ENCODE measurements around the gene CCDC57. TPM values are rescaled to one million over a fixed set of nuclear protein-coding genes. Genes with fewer than 3 reads are reported as not detected.

Gene CCDC57
- total RNA-seq, 2 experiments from 2014 or later, result 56.6 to 64.2 TPM

DNA sequence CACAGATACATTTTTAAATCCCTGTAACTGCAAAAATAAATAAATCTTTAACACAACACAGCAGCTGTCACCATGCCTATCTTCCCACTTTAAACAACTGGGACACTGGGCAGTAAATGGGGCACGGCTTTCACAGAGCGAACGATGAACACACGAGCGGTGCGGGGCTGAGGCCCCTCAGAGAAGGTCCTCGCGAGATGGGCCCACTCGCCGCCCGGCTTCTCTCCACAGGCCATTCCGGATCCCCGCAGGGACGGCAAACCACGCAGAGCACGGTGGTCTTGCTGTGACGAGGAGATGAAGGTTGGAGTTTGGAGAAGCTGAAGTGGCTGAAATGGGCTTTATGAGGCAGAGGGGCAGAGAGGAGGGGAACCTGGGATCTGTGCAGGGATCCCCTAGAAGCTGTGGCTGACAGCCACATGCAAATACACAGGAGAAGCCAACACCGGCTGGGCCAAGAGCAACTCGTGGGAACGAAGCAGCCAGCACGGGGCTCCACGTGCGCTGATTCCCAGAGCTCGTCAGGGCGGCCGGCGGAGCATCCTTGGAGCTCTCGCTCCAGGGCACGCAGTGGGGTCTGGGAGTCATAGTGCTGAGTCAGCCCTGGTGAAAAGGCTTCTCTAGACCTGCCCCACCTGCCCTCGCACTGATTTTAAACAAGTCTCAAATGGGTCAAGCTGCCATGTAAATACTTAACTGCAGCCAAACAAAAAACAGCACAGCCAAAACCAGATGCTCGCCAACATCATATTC is 31.7 kb downstream of the CCDC57 start:
- ATAC-seq (no peak), DNase-seq (no peak)
- no peak for TF ChIP-seq CTCF (IDR thresholded peaks at IDR 0.05)
- ChIA-PET POLR2A (interaction anchor here (0.8 kb wide), 1 partner anchor 10 kb away, joined by 3 read pairs; no protein-coding TSS in a partner anchor), CTCF (no interaction called here)
- H3K4me1 Mint-ChIP-seq (ENCODE audit: low read depth), result no peaks in the 10 kb centered on the region
- H3K27me3 Mint-ChIP-seq, result no peaks in the 10 kb centered on the region
- H3K4me3 Mint-ChIP-seq, result no peak overlapping the region
- H3K36me3 Mint-ChIP-seq (ENCODE audit: low read depth), result peaks cover 7% of the 10 kb centered on the region
- H3K27ac Mint-ChIP-seq, result no peak overlapping the region
- intact Hi-C loops (cut with micrococcal nuclease), result no loop called here
- no peaks in the 10 kb centered on the region for H3K9me3 Mint-ChIP-seq

GRCh38 chr17:82179946-82180475 is 32.6 kb downstream of the CCDC57 start:
- no peaks in the 10 kb centered on the region for H3K4me1 Mint-ChIP-seq (ENCODE audit: low read depth)
- no peaks in the 10 kb centered on the region for H3K9me3 Mint-ChIP-seq
- no peak for TF ChIP-seq CTCF (IDR thresholded peaks at IDR 0.05)
- intact Hi-C loops (cut with micrococcal nuclease), result no loop called here
- CTCF ChIA-PET, result no interaction called here
- no peak overlapping the region for H3K4me3 Mint-ChIP-seq
- H3K27ac Mint-ChIP-seq, result no peak overlapping the region
- POLR2A ChIA-PET, result no interaction called here
- DNase-seq (no peak), ATAC-seq (no peak)
- peaks cover 7% of the 10 kb centered on the region for H3K36me3 Mint-ChIP-seq (ENCODE audit: low read depth)
- H3K27me3 Mint-ChIP-seq, result no peaks in the 10 kb centered on the region

- ChIA-PET CTCF (no interaction called here), POLR2A (no interaction called here)
- ATAC-seq (no peak), DNase-seq (no peak)
- H3K36me3 Mint-ChIP-seq (ENCODE audit: low read depth), result peaks cover 7% of the 10 kb centered on the region
- no peak for TF ChIP-seq CTCF (IDR thresholded peaks at IDR 0.05)
- no peaks in the 10 kb centered on the region for H3K9me3 Mint-ChIP-seq
- H3K27ac Mint-ChIP-seq, result no peak overlapping the region
- intact Hi-C loops (cut with micrococcal nuclease), result no loop called here
- H3K4me1 Mint-ChIP-seq (ENCODE audit: low read depth), result no peaks in the 10 kb centered on the region
- H3K27me3 Mint-ChIP-seq, result no peaks in the 10 kb centered on the region
- no peak overlapping the region for H3K4me3 Mint-ChIP-seq
Measured at GRCh38 chr17:82179412-82179811, 33.2 kb downstream of the CCDC57 start.

DNA sequence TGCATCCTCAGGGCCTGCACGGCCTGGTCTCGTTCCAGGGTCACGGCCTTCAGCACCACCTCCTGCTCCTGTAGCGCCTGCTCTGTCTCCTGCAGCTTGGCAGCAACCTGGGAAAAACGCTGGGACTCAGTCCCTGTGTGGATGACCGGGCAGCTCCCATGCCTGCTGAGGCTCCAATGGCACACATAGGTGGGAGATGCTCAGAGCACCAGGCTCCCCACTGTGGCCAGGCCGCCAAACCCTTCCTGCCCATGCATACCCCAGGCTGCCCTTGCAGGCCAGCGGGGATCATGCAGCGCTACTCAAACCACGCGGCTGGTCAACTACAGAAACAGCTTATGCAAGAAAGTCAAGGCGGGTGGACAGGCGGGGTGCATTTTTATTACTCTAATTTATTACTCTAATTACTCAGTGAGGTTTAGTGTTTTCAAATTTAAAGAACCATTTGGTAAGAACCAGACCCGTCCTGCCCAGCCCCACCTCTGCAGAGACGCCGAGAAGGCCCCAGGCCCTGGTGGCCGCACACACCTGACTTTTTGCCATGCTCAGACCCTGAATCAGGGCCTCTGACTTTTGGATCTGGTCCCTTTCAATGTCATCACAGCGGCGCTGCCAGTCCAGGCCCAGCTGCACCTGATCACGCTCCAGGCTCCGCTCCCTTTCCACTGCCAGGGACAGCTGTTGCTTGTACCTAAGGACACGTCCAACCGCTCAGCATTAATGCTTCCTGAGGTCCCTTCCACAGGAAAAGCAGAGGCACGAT is 34.0 kb downstream of the CCDC57 start:
- POLR2A ChIA-PET, result interaction anchor here (1.1 kb wide), 1 partner anchor 11 kb away, joined by 3 read pairs; no protein-coding TSS in a partner anchor
- H3K9me3 Mint-ChIP-seq, result no peaks in the 10 kb centered on the region
- ATAC-seq (no peak), DNase-seq (no peak)
- H3K27ac Mint-ChIP-seq, result no peak overlapping the region
- H3K36me3 Mint-ChIP-seq (ENCODE audit: low read depth), result peaks cover 7% of the 10 kb centered on the region
- CTCF ChIA-PET, result no interaction called here
- H3K4me3 Mint-ChIP-seq, result no peak overlapping the region
- H3K4me1 Mint-ChIP-seq (ENCODE audit: low read depth), result no peaks in the 10 kb centered on the region
- intact Hi-C loops (cut with micrococcal nuclease), result no loop called here
- no peak for TF ChIP-seq CTCF (IDR thresholded peaks at IDR 0.05)
- H3K27me3 Mint-ChIP-seq, result no peaks in the 10 kb centered on the region

All from activated CD8-positive, alpha-beta T cell treated with anti-CD3 and anti-CD28 coated beads for 36 hours (primary cell).